H9 (cell line): Measurements from ENCODE around the gene NDUFAF2. TPM values are rescaled to one million over a fixed set of nuclear protein-coding genes. Genes with fewer than 3 reads are reported as not detected.

Experiments used
- DNase-seq: peaks from one replicate; pipeline ENCODE4 v3.0.0-alpha.2; 2017
- H2AFZ ChIP-seq: one replicate; pipeline ENCODE4 v1.6.1; 2013; ENCODE audit warnings: mild to moderate bottlenecking, low read length, control low read depth, moderate library complexity
- H2AK5ac ChIP-seq: 2 replicates; pipeline ENCODE4 v1.6.1; 2013; ENCODE audit warnings: low read length, control low read depth, mixed read lengths; ENCODE audit not compliant: insufficient read length
- H2BK120ac ChIP-seq: one replicate; pipeline ENCODE4 v1.6.1; 2013; ENCODE audit warnings: low read depth, mild to moderate bottlenecking, low read length, control low read depth, inconsistent platforms; ENCODE audit not compliant: poor library complexity, severe bottlenecking
- H2BK12ac ChIP-seq: 2 replicates; pipeline ENCODE4 v1.6.1; 2013; ENCODE audit warnings: low read length, control low read depth, mixed read lengths, low read depth; ENCODE audit not compliant: insufficient read length
- H2BK15ac ChIP-seq: 2 replicates; pipeline ENCODE4 v1.6.1; 2013; ENCODE audit warnings: low read depth, low read length, control low read depth
- H2BK20ac ChIP-seq: one replicate; pipeline ENCODE4 v1.6.1; 2013; ENCODE audit warnings: low read depth, mild to moderate bottlenecking, low read length, control low read depth, inconsistent platforms; ENCODE audit not compliant: poor library complexity, severe bottlenecking
- H2BK5ac ChIP-seq: 2 replicates; pipeline ENCODE4 v1.6.1; 2013; ENCODE audit warnings: low read length, control low read depth, mixed read lengths; ENCODE audit not compliant: insufficient read length
- H3K14ac ChIP-seq: 2 replicates; pipeline ENCODE4 v1.6.1; 2013; ENCODE audit warnings: low read length, control low read depth; ENCODE audit not compliant: insufficient read depth
- H3K18ac ChIP-seq: 2 replicates; pipeline ENCODE4 v1.6.1; 2013; ENCODE audit warnings: low read depth, mild to moderate bottlenecking, mixed read lengths, low read length, control low read depth; ENCODE audit not compliant: insufficient read length
- H3K23ac ChIP-seq: 2 replicates; pipeline ENCODE4 v1.6.1; 2013; ENCODE audit warnings: low read length, control low read depth, mixed read lengths, low read depth; ENCODE audit not compliant: insufficient read length
- H3K23me2 ChIP-seq: 2 replicates; pipeline ENCODE4 v1.6.1; 2013; ENCODE audit warnings: low read depth, mild to moderate bottlenecking, mixed read lengths, low read length, control low read depth; ENCODE audit not compliant: insufficient read length, poor library complexity, severe bottlenecking
- H3K27ac ChIP-seq: 2 replicates; pipeline ENCODE4 v1.5.1; 2013; ENCODE audit warnings: low read length, control low read depth, mixed read lengths, low read depth; ENCODE audit not compliant: insufficient read length
- H3K27me3 ChIP-seq: 2 replicates; pipeline ENCODE4 v1.6.1; 2013; ENCODE audit warnings: low read length, control low read depth, inconsistent platforms; ENCODE audit not compliant: insufficient read depth
- H3K4ac ChIP-seq: 2 replicates; pipeline ENCODE4 v1.6.1; 2013; ENCODE audit warnings: low read depth, mild to moderate bottlenecking, control low read depth, inconsistent platforms, low read length, moderate library complexity
- H3K4me1 ChIP-seq: 2 replicates; pipeline ENCODE4 v1.6.1; 2013; ENCODE audit warnings: low read length, control low read depth, inconsistent platforms; ENCODE audit not compliant: insufficient read depth
- H3K4me2 ChIP-seq: 2 replicates; pipeline ENCODE4 v1.6.1; 2013; ENCODE audit warnings: low read length, control low read depth, mixed read lengths; ENCODE audit not compliant: insufficient read length, insufficient read depth
- H3K56ac ChIP-seq: 2 replicates; pipeline ENCODE4 v1.6.1; 2013; ENCODE audit warnings: low read depth, mild to moderate bottlenecking, mixed read lengths, low read length, control low read depth; ENCODE audit not compliant: insufficient read length
- H3K79me1 ChIP-seq: 2 replicates; pipeline ENCODE4 v1.6.1; 2013; ENCODE audit warnings: low read depth, mild to moderate bottlenecking, moderate library complexity, low read length, control low read depth, inconsistent platforms; ENCODE audit not compliant: insufficient read depth, poor library complexity, severe bottlenecking
- H3K79me2 ChIP-seq: 2 replicates; pipeline ENCODE4 v1.6.1; 2013; ENCODE audit warnings: low read length, control low read depth, inconsistent platforms; ENCODE audit not compliant: insufficient read depth
- H3K9ac ChIP-seq: 2 replicates; pipeline ENCODE4 v1.6.1; 2013; ENCODE audit warnings: low read length, control low read depth, mixed read lengths; ENCODE audit not compliant: insufficient read length; ENCODE audit errors: extremely low read depth
- H3K9me3 ChIP-seq: one replicate; pipeline ENCODE4 v1.6.1; 2013; ENCODE audit warnings: low read depth, low read length, inconsistent platforms; ENCODE audit not compliant: control insufficient read depth
- H3T11ph ChIP-seq: one replicate; pipeline ENCODE4 v1.6.1; 2013; ENCODE audit warnings: mild to moderate bottlenecking, low read length, control low read depth, inconsistent platforms
- H4K20me1 ChIP-seq: one replicate; pipeline ENCODE4 v1.6.1; 2013; ENCODE audit not compliant: control insufficient read depth, insufficient read length, insufficient read depth
- H4K5ac ChIP-seq: 2 replicates; pipeline ENCODE4 v1.6.1; 2013; ENCODE audit warnings: low read depth, mild to moderate bottlenecking, mixed read lengths, low read length, control low read depth; ENCODE audit not compliant: insufficient read length
- H4K8ac ChIP-seq: replicated peaks from 2 replicates; pipeline ENCODE4 v1.6.1; 2013; ENCODE audit warnings: low read length, control low read depth, mixed read lengths, low read depth; ENCODE audit not compliant: insufficient read length
- H4K91ac ChIP-seq: 2 replicates; pipeline ENCODE4 v1.6.1; 2013; ENCODE audit warnings: low read depth, mild to moderate bottlenecking, moderate library complexity, mixed read lengths, low read length, control low read depth; ENCODE audit not compliant: insufficient read length
- H3K27ac Mint-ChIP-seq, 3 experiments: 2 replicates in 2 of 3; 3 replicates in 1 of 3; pipeline ENCODE4 v1.8.0; 2020 to 2021; ENCODE audit warnings: mixed read lengths in 3 of 3, mild to moderate bottlenecking in 1 of 3, moderate library complexity in 1 of 3
- H3K27me3 Mint-ChIP-seq: 2 replicates; pipeline ENCODE4 v1.8.0; 2021; ENCODE audit warnings: low read depth, mild to moderate bottlenecking, moderate library complexity, mixed read lengths
- H3K36me3 Mint-ChIP-seq, 3 experiments: 2 replicates in 2 of 3; 3 replicates in 1 of 3; pipeline ENCODE4 v1.8.0; 2020 to 2021; ENCODE audit warnings: low read depth in 3 of 3, mixed read lengths in 3 of 3; ENCODE audit not compliant: insufficient read depth in 1 of 3
- H3K4me1 Mint-ChIP-seq, 2 experiments: 2 replicates each; pipeline ENCODE4 v1.8.0; 2020; ENCODE audit warnings: mixed read lengths in 2 of 2
- H3K4me3 Mint-ChIP-seq, 2 experiments: 2 replicates in 1 of 2; 3 replicates in 1 of 2; pipeline ENCODE4 v1.8.0; 2020 to 2021; ENCODE audit warnings: mild to moderate bottlenecking in 2 of 2, mixed read lengths in 2 of 2, moderate library complexity in 1 of 2
- H3K9me3 Mint-ChIP-seq, 2 experiments: 2 replicates in 1 of 2; 3 replicates in 1 of 2; pipeline ENCODE4 v1.8.0; 2020; ENCODE audit warnings: mild to moderate bottlenecking in 2 of 2, mixed read lengths in 2 of 2, moderate library complexity in 1 of 2
- CTCF ChIP-seq: fragments of 200-600 bp; sonication (generic); conservative IDR thresholded peaks from 3 replicates; pipeline ENCODE4 v1.8.0; 2021; ENCODE audit warnings: antibody characterized with exemption, mild to moderate bottlenecking
- WGBS: extraction: QIAGEN DNeasy Blood & Tissue Kit; methylation state at CpG from one replicate; pipeline ENCODE4 v1.1.7; 2013; ENCODE audit warnings: missing lambda C conversion rate, low lambda C conversion rate, mixed read lengths; ENCODE audit not compliant: insufficient read length; ENCODE audit errors: extremely low coverage; 5-methylcytosine and 5-hydroxymethylcytosine counted together
- total RNA-seq: library from RNA; stranded (reverse); gene quantifications from 2 replicates; pipeline ENCODE4 v1.2.1, GENCODE V29; 2021

The NDUFAF2 gene
- total RNA-seq, 1 experiment from 2014 or later = 31.4 TPM

- no peak overlapping the region for H4K5ac ChIP-seq
- no peaks in the 10 kb centered on the region for H3K27me3 ChIP-seq
- H3K27me3 Mint-ChIP-seq = no peaks in the 10 kb centered on the region
- no peak overlapping the region for H3K4ac ChIP-seq
- no peak overlapping the region for H4K91ac ChIP-seq
- no peak overlapping the region for H3K23ac ChIP-seq
- H2BK20ac ChIP-seq = no peak overlapping the region
- no peak overlapping the region for H4K8ac ChIP-seq
- H2BK120ac ChIP-seq = no peak overlapping the region
- no peak overlapping the region for H3T11ph ChIP-seq
- H3K27ac Mint-ChIP-seq = peak overlapping the region in 1 of 3 experiments; percentile 40; a peak in 2 of 7 replicates
- WGBS = no CpG with 5 or more reads among the region's 1 CpG
- peaks cover 17 to 25% of the 10 kb centered on the region in 2 experiments for H3K4me1 Mint-ChIP-seq
- no peak overlapping the region for H3K56ac ChIP-seq
- no peaks in the 10 kb centered on the region for H3K9me3 Mint-ChIP-seq
- no peak overlapping the region for H3K14ac ChIP-seq
- no peak overlapping the region for H2BK15ac ChIP-seq
- no peak overlapping the region for H2BK5ac ChIP-seq
- no peak overlapping the region for H2AFZ ChIP-seq
- no peak overlapping the region for H2AK5ac ChIP-seq
- no peak overlapping the region for H3K4me3 Mint-ChIP-seq
- no peaks in the 10 kb centered on the region for H3K79me2 ChIP-seq
- H3K79me1 ChIP-seq = no peaks in the 10 kb centered on the region
- H4K20me1 ChIP-seq = no peaks in the 10 kb centered on the region
- no peaks in the 10 kb centered on the region for H3K9me3 ChIP-seq
- no peak for DNase-seq
- H3K4me1 ChIP-seq = 0 out of 2 replicates have a peak, but pooled peaks cover 2% of the 10 kb centered on the region
- no peak overlapping the region for H3K9ac ChIP-seq
- H3K23me2 ChIP-seq = no peaks in the 10 kb centered on the region
- H3K36me3 Mint-ChIP-seq = no peaks in the 10 kb centered on the region; a peak in 1 of 7 replicates
- H3K27ac ChIP-seq = no peak overlapping the region
- H3K4me2 ChIP-seq = no peak overlapping the region
- no peak for TF ChIP-seq CTCF
- no peak overlapping the region for H2BK12ac ChIP-seq
- H3K18ac ChIP-seq = no peak overlapping the region
These were observed 105.3 kb downstream of the NDUFAF2 start for GRCh38 chr5:61050292-61050691.
